ENCODE data around the gene PCDHGA1. TPM values are rescaled to one million over a fixed set of nuclear protein-coding genes. Genes with fewer than 3 reads are reported as not detected.

Gene PCDHGA1
- polyA plus RNA-seq, 1 donor (not counting 4 experiments of a cell fraction or from before 2014, with no cell fraction given) = 0.09 TPM

- Histone ChIP-seq H3K4me3 (ENCODE audit: control insufficient read depth in 2 of 3, extremely low read depth in 1 of 3, insufficient read depth in 2 of 3, low read depth in 1 of 3, low read length in 3 of 3) (peak within 1 kb of the TSS; percentile 49 to 96 (median 94)), H3K4me2 (ENCODE audit: control insufficient read depth, extremely low read depth, insufficient read depth, low read depth, low read length) (peak within 1 kb of the TSS; percentile 97), H3K79me2 (ENCODE audit: control insufficient read depth, insufficient read depth, low read length) (peaks cover 7% of the 10 kb centered on the region), H3K9me1 (ENCODE audit: control insufficient read depth, extremely low read depth, insufficient read depth, low read length) (no peaks in the 10 kb centered on the region), H3K9me3 (ENCODE audit: control insufficient read depth, low read depth, low read length) (no peaks in the 10 kb centered on the region), H4K20me1 (ENCODE audit: control insufficient read depth, extremely low read depth, insufficient read depth, low read length) (no peaks in the 10 kb centered on the region), H3K9ac (ENCODE audit: control insufficient read depth, extremely low read depth, insufficient read depth, low read length) (peak within 1 kb of the TSS; percentile 83), H3K36me3 (ENCODE audit: control insufficient read depth in 2 of 2, extremely low read depth in 1 of 2, insufficient read depth in 2 of 2, low read length in 2 of 2) (peaks cover 0 to 1% of the 10 kb centered on the region in 2 experiments), H2AFZ (ENCODE audit: control insufficient read depth, low read length) (peak within 1 kb of the TSS; percentile 95), H3K27me3 (ENCODE audit: control insufficient read depth, extremely low read depth, insufficient read depth, low read length) (peaks cover 5% of the 10 kb centered on the region), H3K4me1 (ENCODE audit: control insufficient read depth, extremely low read depth, insufficient read depth, low read length) (peaks cover 19% of the 10 kb centered on the region), H3K27ac (ENCODE audit: control insufficient read depth, insufficient read depth, low read length) (peak within 1 kb of the TSS; percentile 66)
- FAIRE-seq = peak; percentile 56
- TF ChIP-seq EZH2 (IDR thresholded peaks at IDR 0.05; ENCODE audit: low read length) = no peak
- TF ChIP-seq, protein P1, sequence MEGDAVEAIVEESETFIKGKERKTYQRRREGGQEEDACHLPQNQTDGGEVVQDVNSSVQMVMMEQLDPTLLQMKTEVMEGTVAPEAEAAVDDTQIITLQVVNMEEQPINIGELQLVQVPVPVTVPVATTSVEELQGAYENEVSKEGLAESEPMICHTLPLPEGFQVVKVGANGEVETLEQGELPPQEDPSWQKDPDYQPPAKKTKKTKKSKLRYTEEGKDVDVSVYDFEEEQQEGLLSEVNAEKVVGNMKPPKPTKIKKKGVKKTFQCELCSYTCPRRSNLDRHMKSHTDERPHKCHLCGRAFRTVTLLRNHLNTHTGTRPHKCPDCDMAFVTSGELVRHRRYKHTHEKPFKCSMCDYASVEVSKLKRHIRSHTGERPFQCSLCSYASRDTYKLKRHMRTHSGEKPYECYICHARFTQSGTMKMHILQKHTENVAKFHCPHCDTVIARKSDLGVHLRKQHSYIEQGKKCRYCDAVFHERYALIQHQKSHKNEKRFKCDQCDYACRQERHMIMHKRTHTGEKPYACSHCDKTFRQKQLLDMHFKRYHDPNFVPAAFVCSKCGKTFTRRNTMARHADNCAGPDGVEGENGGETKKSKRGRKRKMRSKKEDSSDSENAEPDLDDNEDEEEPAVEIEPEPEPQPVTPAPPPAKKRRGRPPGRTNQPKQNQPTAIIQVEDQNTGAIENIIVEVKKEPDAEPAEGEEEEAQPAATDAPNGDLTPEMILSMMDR (optimal IDR thresholded peaks at IDR 0.05 in 1 of 3, IDR thresholded peaks at IDR 0.05 in 1 of 3, conservative IDR thresholded peaks at IDR 0.05 in 1 of 3; ENCODE audit: extremely low read depth in 1 of 3, insufficient read depth in 2 of 3, low read length in 3 of 3) = peak in 2 of 3 experiments; percentile 20 to 60
- dilution Hi-C loops (cut with MboI; ENCODE audit: extremely low pct_ligation_motif_present, low sequenced_read_pairs) = no loop called here
- DNase-seq (ENCODE audit: low read depth, low spot score) = peak; percentile 63
Measured at GRCh38 chr5:141475625-141476131, 145.4 kb downstream of the PCDHGA1 start, which contains the start of gene PCDHGC3. TSS of gene PCDHGC3 (plus strand) at chr5:141475966. CDS start at chr5:141476117, 151 bp downstream.

DNA sequence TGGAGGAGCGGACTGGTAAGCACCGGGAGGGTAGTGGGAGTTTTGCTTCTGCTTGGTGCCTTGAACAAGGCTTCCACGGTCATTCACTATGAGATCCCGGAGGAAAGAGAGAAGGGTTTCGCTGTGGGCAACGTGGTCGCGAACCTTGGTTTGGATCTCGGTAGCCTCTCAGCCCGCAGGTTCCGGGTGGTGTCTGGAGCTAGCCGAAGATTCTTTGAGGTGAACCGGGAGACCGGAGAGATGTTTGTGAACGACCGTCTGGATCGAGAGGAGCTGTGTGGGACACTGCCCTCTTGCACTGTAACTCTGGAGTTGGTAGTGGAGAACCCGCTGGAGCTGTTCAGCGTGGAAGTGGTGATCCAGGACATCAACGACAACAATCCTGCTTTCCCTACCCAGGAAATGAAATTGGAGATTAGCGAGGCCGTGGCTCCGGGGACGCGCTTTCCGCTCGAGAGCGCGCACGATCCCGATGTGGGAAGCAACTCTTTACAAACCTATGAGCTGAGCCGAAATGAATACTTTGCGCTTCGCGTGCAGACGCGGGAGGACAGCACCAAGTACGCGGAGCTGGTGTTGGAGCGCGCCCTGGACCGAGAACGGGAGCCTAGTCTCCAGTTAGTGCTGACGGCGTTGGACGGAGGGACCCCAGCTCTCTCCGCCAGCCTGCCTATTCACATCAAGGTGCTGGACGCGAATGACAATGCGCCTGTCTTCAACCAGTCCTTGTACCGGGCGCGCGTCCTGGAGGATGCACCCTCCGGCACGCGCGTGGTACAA lies 146.0 kb downstream of the PCDHGA1 start:
- no peaks in the 10 kb centered on the region for H4K20me1 ChIP-seq (ENCODE audit: control insufficient read depth, extremely low read depth, insufficient read depth, low read length)
- DNase-seq (ENCODE audit: low read depth, low spot score) = no peak
- H3K36me3 ChIP-seq (ENCODE audit: control insufficient read depth in 2 of 2, extremely low read depth in 1 of 2, insufficient read depth in 2 of 2, low read length in 2 of 2) = peaks cover 0 to 1% of the 10 kb centered on the region in 2 experiments
- no peaks in the 10 kb centered on the region for H3K9me1 ChIP-seq (ENCODE audit: control insufficient read depth, extremely low read depth, insufficient read depth, low read length)
- peak overlapping the region; percentile 95 for H2AFZ ChIP-seq (ENCODE audit: control insufficient read depth, low read length)
- H3K4me3 ChIP-seq (ENCODE audit: control insufficient read depth in 2 of 3, extremely low read depth in 1 of 3, insufficient read depth in 2 of 3, low read depth in 1 of 3, low read length in 3 of 3) = peak overlapping the region; percentile 49 to 96 (median 94)
- TF ChIP-seq, protein P1 (optimal IDR thresholded peaks at IDR 0.05 in 1 of 3, IDR thresholded peaks at IDR 0.05 in 1 of 3, conservative IDR thresholded peaks at IDR 0.05 in 1 of 3; ENCODE audit: extremely low read depth in 1 of 3, insufficient read depth in 2 of 3, low read length in 3 of 3) = no peak
- TF ChIP-seq EZH2 (IDR thresholded peaks at IDR 0.05; ENCODE audit: low read length) = no peak
- H3K27me3 ChIP-seq (ENCODE audit: control insufficient read depth, extremely low read depth, insufficient read depth, low read length) = peaks cover 5% of the 10 kb centered on the region
- H3K4me2 ChIP-seq (ENCODE audit: control insufficient read depth, extremely low read depth, insufficient read depth, low read depth, low read length) = peak overlapping the region; percentile 97
- no peaks in the 10 kb centered on the region for H3K9me3 ChIP-seq (ENCODE audit: control insufficient read depth, low read depth, low read length)
- peak; percentile 69 for FAIRE-seq
- peak overlapping the region; percentile 66 for H3K27ac ChIP-seq (ENCODE audit: control insufficient read depth, insufficient read depth, low read length)
- peaks cover 7% of the 10 kb centered on the region for H3K79me2 ChIP-seq (ENCODE audit: control insufficient read depth, insufficient read depth, low read length)
- H3K9ac ChIP-seq (ENCODE audit: control insufficient read depth, extremely low read depth, insufficient read depth, low read length) = peak overlapping the region; percentile 83
- dilution Hi-C loops (cut with MboI; ENCODE audit: extremely low pct_ligation_motif_present, low sequenced_read_pairs) = no loop called here
- peaks cover 19% of the 10 kb centered on the region for H3K4me1 ChIP-seq (ENCODE audit: control insufficient read depth, extremely low read depth, insufficient read depth, low read length)

Data from keratinocyte (primary cell).